Measurements from ENCODE around the gene CMTR1. TPM values are rescaled to one million over a fixed set of nuclear protein-coding genes. Genes with fewer than 3 reads are reported as not detected.

The CMTR1 gene
- total RNA-seq, 2 experiments from 2014 or later = 49.9 to 50.6 TPM

DNA sequence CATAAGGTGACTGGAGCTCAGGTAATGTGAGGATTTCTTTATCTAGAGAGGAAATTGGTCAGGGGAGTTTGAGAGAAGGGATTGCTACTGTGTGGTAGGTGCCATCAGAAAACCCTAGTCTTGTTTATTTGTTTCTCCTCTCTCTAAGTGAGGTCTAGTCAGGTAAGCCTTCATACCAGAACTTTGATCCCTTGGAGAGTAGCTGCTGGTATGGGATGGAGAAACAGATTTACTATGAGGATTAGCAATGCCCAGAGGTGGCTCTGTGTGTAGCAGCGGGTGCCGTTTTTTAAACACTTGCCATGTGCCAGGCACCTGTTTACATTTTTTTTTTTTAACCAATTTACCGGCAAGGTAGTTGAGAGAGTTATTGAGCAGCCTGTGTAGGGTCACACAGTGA is 19.5 kb downstream of the CMTR1 start:
- H3K4me3 Mint-ChIP-seq = no peak overlapping the region
- peaks cover 60% of the 10 kb centered on the region for H3K36me3 Mint-ChIP-seq (ENCODE audit: low read depth)
- peaks cover 12% of the 10 kb centered on the region for H3K4me1 Mint-ChIP-seq (ENCODE audit: low read depth)
- intact Hi-C loops (cut with micrococcal nuclease) = no loop called here
- ChIA-PET CTCF (no interaction called here), POLR2A (interaction anchor here (1.2 to 1.5 kb wide), 3 partner anchors 13 to 19 kb away, joined by 3 to 6 read pairs (median 4); no protein-coding TSS in a partner anchor)
- H3K27me3 Mint-ChIP-seq = no peaks in the 10 kb centered on the region
- DNase-seq = no peak
- no peaks in the 10 kb centered on the region for H3K9me3 Mint-ChIP-seq
- no peak overlapping the region for H3K27ac Mint-ChIP-seq
- no peak for TF ChIP-seq CTCF (IDR thresholded peaks at IDR 0.05)
- ATAC-seq = no peak

DNA sequence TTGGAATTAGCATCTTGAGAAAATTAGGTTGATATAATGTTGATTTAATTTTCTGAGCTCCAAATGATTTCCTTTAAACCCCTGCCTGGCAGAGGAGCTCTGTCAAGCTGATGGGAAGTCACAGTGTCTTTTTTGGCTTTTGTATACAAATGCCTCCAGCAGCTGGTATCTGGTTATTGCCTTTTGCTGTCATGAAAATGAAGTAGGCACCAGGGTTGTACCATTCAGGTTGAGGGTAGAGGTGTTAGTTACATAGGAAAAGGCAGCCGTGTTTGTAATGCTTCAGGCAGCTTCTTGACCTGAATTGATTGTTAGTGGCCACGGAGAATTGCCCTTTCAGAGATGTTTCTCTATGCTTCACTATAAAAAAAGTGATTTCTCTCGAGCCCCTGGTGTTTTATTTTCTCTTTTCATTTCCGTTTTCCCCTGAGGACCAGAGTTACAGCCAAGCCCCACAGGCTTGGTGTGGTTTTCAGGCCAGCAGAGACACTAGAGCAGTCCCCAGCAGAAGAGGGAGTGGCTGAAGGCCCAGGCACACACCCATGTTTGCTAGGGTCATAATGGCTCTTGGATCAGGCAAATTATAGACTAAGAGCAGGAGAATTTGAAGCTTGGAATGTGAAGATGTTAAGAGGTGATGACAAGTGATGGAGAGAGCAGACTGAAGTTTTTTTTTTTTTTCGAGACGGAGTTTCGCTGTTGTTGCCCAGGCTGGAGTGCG is 21.6 kb downstream of the CMTR1 start:
- TF ChIP-seq CTCF (IDR thresholded peaks at IDR 0.05) = no peak
- Mint-ChIP-seq H3K27me3 (no peaks in the 10 kb centered on the region), H3K9me3 (no peaks in the 10 kb centered on the region), H3K4me1 (ENCODE audit: low read depth) (peaks cover 12% of the 10 kb centered on the region), H3K4me3 (no peak overlapping the region), H3K36me3 (ENCODE audit: low read depth) (peaks cover 63% of the 10 kb centered on the region), H3K27ac (no peak overlapping the region)
- intact Hi-C loops (cut with micrococcal nuclease) = no loop called here
- DNase-seq = no peak
- ChIA-PET CTCF (interaction anchor here (0.7 to 1.8 kb wide), 3 partner anchors 14 to 129 kb away, joined by 3 to 4 read pairs (median 3); no protein-coding TSS in a partner anchor), POLR2A (interaction anchor here (0.7 to 1.3 kb wide), 2 partner anchors 15 to 21 kb away, joined by 3 to 6 read pairs; partner anchors contain the start of gene CMTR1)
- no peak for ATAC-seq

- DNase-seq = no peak
- H3K4me1 Mint-ChIP-seq (ENCODE audit: low read depth) = peaks cover 12% of the 10 kb centered on the region
- no peaks in the 10 kb centered on the region for H3K27me3 Mint-ChIP-seq
- no peak overlapping the region for H3K4me3 Mint-ChIP-seq
- H3K9me3 Mint-ChIP-seq = no peaks in the 10 kb centered on the region
- no peak for TF ChIP-seq CTCF (IDR thresholded peaks at IDR 0.05)
- CTCF ChIA-PET = interaction anchor here (1.3 to 1.8 kb wide), 2 partner anchors 16 to 110 kb away, joined by 3 to 4 read pairs; no protein-coding TSS in a partner anchor
- peaks cover 57% of the 10 kb centered on the region for H3K36me3 Mint-ChIP-seq (ENCODE audit: low read depth)
- no peak overlapping the region for H3K27ac Mint-ChIP-seq
- POLR2A ChIA-PET = no interaction called here
- ATAC-seq = no peak
- intact Hi-C loops (cut with micrococcal nuclease) = no loop called here
Observed at GRCh38 chr6:37456126-37456525, 23.1 kb downstream of the CMTR1 start.

DNA sequence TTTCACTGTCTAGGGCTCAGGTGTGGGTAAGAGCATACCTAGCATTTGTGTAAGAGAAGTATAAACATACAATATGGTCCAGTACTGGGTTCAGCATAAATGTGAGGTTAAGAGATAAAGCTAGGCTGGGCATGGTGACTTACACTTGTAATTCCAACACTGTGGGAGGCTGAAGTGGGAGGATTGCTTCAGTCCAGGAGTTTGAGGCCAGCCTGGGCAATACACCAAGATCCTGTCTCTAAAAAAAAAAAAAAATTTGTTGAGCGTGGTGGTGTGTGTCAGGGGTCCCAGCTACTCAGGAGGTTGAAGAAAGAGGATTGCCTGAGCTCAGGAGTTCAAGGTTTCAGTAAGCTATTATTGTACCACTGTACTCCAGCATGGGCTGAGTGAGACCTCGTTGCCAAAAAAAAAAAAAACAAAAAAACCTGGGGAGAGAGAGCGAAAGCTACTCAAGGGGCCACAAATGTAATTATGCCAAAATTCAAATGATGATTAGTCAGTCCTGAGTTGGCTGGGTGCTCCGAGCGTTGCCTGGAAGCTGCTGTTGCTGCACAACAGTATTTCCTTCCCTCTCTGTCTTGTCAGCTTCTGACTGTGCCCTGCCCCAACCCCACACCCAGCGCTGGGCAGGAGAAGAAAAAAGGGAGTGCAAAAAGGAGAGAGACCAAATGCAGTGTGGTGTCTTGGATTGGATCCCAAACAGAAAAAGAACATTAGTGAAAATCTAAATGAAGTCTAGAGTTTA is 24.0 kb downstream of the CMTR1 start:
- TF ChIP-seq CTCF (IDR thresholded peaks at IDR 0.05) = no peak
- Mint-ChIP-seq H3K4me1 (ENCODE audit: low read depth) (peaks cover 4% of the 10 kb centered on the region), H3K9me3 (no peaks in the 10 kb centered on the region), H3K27ac (no peak overlapping the region), H3K36me3 (ENCODE audit: low read depth) (peaks cover 58% of the 10 kb centered on the region), H3K27me3 (no peaks in the 10 kb centered on the region), H3K4me3 (no peak overlapping the region)
- ChIA-PET POLR2A (interaction anchor here (0.6 to 1.3 kb wide), 3 partner anchors 13 to 58 kb away, joined by 3 to 6 read pairs (median 3); no protein-coding TSS in a partner anchor), CTCF (interaction anchor here (0.6 to 1.0 kb wide), 2 partner anchors 13 to 109 kb away, joined by 3 read pairs; no protein-coding TSS in a partner anchor)
- no peak for DNase-seq
- no peak for ATAC-seq
- intact Hi-C loops (cut with micrococcal nuclease) = no loop called here
